ENCODE measurements around the gene TFAP2D.

Gene TFAP2D

DNA sequence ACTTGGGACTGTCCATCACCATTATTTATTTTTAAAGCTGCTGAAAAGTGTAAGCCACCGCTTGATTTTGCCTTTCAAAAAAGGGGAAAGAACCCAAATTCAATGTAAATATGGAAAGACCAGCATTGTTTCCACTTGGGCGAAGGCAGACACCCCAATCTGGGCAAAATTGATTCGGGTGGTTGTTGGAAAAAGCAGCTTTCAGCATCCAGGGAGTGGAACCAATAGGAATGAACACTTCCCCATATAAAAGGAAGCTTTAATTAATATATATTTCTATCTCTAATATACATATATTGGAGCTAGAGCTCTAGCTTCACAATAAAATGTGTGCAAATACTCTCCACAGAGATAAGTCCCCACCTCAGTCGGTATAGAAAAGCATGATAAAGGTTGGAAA lies at the start of gene TFAP2D:
TSS of gene TFAP2D (plus strand) at position 301 of the 400 bp plus-strand sequence. CDS start 530 bp downstream, outside the sequence.
- DNase-seq (ENCODE audit: low spot score), result no peak

DNA sequence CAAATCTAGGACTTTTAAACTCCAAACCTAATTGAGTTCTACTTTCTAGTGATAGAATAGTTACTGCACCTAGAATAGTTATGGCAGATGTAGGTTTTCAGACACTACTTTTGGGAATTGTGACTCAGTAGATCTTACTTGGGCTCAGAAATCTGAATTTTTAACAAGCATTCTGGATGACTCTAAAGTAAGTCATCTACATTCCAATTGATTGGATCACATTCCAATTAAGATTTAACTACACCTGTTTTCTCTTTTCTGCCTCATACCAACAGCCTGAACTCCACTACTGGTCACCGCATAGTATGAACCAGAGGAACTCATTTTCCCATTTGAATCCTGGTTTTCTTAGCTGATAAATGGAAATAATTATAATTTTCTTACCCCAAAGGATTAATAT lies 49.5 kb upstream of the TFAP2D start:
- DNase-seq (ENCODE audit: low spot score), result no peak

DNA sequence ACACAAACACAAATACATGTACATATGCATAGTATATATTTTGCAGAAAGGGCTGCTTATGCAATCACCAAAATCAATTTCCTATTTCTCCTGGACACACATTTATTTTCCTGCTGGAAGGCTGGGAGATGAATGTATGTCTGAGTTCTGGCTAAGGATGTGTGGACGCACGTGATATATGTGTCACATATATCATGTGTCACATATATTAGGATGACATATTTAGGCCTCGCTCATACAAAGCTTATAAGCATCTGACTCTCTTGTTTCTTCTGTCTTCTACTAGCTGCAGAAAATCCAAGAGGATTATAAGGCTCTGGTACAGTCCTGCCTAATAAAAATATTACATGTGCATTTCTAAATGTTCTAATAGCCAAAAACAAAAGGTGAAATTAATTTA lies 47.2 kb upstream of the TFAP2D start:
- no peak for DNase-seq (ENCODE audit: low spot score)

DNA sequence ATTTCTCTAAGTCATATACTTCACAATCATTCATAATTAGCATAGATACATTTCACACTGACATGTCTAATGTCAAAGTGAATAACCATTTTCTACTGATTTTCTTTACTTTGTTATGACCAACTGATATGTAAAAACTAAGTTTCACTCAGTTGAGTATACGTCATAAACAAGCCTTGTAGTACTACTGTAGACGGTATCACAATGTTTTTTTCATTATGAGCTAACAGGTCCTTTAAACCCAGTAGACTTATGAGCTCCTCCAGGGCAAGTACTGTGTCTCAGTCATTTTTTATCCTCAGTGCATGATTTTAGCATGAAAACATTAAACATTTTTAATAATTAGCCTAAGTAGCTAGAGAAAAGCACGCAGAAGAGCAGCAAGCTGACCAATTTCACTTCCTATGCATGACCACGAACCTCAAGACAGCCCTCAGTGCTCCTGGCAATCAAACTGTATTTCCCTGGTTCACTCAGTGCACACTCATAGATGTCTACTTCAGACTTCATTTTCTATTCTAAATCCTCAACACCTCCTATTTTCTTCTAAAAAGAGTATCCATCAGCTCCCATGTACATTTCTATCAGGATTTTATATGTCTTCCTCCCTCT lies 32.0 kb upstream of the TFAP2D start:
- no peak for DNase-seq (ENCODE audit: low spot score)

DNA sequence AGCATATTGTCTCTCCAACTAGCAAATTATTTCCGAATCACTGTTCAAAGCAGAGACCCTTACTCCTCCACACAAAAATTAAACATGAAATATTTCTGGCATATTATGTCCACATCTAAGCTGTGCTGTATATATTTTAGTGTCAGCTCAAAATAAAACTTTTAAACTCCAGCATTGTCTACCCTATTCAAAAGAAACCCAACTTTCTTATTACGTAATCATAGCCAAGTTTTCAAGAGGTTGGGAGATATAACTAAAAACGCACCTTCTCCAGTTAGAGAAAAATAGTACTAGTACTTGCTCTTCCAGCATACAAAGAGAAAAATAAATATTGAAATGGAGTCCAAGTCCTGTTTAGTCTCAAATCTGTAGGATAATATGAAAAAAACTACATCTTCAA lies 24.1 kb upstream of the TFAP2D start:
- DNase-seq (ENCODE audit: low spot score), result no peak

DNA sequence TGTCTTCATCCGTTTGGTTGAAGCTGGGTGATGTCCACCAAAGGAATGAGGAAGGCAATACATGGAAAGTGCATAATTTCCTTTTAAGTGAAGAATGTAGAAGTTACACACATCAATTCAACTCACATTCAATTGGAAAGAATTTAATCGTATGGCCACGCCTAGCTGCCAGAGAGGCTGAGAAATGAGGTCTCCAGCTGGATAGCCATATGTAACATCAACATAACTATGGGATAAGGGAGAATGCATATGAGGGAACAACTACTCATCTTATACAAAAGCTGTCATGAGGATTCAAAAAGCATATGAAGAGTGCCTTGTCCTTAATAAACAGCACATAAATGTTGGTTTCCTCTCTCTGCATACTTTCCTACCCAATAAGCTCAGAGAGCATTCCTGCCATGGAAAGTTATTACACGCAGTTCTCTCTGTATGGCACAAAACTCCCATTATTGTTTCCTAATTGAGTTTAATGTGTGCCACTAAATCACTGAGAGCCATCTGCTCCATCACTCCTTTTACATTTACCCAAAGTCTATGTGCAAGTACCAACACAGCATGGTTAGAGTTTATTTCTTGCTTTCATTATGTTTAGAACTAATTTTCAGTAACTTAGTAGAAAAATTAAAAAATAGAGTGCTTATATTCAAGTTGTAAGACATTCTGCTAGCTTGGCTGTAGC lies 21.4 kb upstream of the TFAP2D start:
- DNase-seq (ENCODE audit: low spot score), result no peak

DNA sequence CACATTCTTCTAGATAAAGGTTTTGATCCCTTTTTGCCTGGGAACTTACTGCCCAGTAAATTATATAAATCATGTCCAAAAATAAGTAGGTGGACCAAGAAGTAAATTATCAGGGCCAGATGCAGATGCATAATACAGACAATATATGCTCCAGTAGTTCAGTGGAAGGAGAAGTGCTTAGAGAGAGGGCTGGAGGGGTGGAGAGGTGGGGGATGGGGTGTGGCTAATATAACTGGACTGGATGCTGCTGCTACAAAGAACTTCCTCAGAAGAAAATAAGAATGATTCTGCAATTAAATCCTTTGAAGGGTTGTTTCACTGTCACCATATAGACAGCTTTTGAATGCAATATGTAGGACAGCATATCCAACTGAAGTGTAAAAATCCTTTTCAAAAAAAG lies 14.8 kb upstream of the TFAP2D start:
- no peak for DNase-seq (ENCODE audit: low spot score)

DNA sequence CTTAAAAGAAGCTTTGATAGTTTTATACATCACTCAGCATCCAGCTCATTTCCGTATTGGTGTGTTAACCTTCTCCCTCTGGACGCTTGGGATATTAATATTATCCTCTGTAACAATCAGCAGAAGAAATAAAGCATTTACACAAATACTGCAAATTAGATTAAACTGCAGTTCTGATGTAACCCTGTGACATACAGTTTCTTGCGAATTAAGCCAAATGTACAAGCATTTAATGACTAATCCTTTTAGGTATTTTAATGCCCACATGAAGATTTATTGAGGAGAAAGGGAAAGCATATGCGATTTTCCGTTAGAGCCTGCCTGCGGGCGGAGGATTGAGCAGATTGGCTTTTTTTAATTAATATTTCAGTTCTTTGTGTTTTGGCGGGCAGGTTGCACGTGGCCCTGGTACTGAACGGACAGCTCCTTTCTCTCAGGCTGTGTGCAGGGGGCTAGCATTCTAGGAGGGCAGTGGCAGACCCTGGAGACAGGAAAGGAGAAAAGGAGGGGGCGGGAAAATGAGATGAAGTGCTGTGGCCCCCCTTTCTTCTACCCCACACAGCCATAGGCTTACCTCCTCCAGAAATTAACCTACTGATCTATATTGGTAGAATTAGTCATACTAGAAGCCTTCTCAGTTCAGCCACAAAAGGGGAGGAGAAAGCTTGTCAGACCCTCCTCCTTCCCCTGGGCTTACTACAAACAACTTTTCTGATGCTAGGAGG lies 14.1 kb upstream of the TFAP2D start:
- DNase-seq (ENCODE audit: low spot score), result no peak

DNA sequence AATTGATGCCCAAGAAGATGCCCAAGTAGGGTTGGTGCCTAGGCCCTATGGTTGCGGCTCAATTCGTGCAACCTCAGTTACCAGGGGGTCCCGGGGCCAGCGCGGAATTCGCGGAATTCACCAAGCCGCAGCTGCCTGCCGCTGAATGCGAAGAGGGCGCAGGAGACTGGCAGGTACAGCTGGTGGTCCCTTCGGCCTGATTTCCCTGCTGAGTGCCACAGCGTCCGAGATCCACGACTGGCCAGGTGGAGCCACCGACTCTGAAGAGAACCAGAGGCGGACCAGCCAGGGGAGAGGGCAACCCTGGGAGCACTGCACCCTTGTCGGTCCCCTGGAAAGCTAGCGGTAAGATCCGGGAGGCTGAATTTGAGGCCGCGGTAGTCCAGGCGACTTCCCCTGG lies 6.8 kb upstream of the TFAP2D start:
- no peak for DNase-seq (ENCODE audit: low spot score)

DNA sequence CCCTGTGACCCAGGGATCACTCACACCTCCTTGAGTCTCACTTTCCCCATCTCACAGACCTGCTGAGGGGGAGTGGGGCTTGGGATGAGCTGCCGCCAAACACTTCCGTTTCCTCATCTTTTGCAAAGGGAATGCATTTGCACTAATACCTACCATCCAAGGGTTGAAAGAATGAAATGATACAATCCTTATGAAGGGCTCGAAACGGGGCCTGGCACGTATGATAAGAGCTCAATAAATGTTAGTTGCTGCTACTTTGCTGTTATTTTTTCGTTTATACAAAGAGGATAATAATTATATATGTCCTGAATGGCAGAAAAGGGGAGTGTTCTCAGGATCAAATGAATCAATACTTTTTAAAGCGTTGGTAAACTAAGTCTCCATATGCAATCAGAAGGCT lies 6.1 kb upstream of the TFAP2D start:
- no peak for DNase-seq (ENCODE audit: low spot score)

DNA sequence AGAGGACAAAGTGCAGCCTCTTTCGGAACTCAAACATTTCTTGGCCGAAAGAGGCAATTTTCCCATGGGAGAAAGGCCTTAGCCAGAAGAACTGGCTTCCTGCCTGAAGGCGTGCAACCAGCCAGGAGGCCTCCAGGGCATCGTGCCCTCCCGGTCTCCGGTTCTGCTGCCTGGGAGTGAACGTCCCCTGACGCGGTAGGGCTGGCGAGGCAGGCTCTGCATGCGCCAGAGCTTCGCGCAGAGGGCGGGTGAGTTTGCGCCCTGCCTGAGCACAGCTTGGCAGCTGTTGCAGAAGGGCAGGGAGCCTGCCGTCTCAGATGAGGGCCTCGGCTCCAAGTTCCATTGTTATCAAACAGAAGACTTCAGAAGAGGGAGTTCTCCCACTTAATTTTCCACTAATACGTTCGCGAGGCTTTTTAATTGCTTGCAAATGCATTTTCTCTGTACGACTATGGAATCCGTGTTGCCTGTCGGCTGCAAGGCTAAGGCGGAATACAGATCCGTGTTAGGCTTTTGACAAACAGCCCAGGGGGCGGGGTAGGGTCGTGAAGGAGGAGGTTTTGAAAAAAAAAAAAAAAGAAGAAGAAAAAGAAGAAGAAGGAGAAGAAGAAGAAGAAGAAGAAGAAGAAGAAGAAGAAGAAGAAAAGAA lies 5.5 kb upstream of the TFAP2D start:
- DNase-seq (ENCODE audit: low spot score), result no peak

DNA sequence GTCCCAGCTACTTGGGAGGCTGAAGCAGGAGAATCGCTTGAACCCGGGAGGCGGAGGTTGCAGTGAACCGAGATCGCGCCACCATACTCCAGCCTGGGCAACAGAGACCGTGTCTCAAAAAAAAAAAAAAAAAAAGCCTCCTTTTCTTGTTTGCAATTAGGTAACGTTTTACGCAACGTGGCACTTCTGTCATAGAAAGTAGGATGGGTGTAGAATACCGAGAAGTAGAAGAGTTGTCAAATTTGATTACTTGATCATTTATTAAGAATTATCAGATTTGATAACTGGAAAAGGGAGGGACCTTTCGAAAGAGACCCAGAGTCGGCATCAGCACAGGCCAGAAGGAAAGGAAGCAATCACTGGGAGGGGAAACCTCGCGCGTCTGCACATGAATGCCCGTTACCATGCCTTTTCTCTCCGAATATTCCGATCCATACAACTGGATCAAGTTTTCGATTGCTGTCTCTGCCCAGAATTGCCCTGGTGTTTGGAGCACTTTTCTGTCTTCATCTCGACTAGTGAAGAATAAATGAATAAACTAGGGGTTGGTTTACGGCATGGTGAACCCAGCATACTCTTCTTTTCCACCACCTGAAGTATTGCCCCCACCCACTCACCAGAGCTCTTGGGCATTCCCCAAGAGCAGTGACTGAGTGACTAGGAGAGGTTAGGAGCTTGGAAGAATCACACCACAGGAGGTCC lies 4.5 kb upstream of the TFAP2D start:
- DNase-seq (ENCODE audit: low spot score), result no peak

DNA sequence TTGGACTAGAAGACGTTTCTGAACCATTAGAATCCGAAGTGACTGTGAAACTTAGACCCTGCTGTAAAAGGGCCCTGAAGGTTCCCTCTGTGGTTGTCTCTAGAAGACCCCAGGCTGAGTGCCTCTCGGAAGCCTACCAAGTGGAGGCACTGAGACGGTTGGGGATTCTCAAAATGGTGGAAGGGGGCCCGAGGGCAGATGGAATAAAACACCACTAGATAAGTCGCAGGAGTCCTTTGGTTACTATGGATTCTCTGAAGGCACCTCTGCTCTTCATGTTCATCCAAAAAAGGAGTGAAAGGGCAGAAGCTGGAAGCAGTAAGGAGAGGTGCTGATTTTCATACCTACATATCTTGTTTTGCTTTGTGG lies 4.0 kb upstream of the TFAP2D start:
- no peak for DNase-seq (ENCODE audit: low spot score)

DNA sequence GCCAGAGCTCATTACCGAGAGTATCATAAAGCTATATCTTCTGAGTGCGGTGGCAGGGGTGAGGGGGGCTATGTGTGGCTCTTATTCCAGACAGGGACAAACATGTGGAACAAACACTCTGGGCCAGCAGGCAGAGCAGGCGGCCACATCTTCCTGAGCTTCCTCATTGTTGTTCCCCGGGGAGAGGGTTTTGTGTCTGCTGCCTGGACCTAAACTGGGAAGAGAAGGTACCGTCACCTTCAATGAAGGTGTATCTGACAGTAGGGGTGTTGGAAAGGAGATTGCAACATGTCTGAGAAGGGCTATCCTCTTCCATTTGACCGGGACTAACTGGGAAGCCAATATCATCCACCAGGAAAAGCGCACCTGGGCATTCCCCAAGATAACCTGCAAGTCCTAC lies 1.6 kb upstream of the TFAP2D start:
- no peak for DNase-seq (ENCODE audit: low spot score)

DNA sequence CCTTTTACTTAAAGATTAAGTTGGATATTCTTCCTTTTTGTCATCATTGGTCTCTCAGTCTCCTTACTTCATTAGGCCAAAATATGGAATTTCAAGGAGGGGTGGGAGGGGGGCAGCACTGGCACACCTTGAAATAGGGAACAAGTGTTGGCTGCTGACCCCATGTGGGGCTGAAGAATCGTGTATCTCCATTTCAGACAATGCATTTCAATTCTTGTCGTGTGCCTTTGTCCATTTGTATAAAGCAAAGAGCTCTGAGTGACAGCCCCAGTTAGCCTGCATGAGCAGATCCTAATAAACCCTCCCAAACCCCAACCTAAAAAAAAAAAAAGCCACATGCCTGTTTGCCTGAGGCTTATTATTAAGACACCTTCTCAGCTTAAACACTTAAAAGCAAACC lies 1.0 kb upstream of the TFAP2D start:
- no peak for DNase-seq (ENCODE audit: low spot score)

DNA sequence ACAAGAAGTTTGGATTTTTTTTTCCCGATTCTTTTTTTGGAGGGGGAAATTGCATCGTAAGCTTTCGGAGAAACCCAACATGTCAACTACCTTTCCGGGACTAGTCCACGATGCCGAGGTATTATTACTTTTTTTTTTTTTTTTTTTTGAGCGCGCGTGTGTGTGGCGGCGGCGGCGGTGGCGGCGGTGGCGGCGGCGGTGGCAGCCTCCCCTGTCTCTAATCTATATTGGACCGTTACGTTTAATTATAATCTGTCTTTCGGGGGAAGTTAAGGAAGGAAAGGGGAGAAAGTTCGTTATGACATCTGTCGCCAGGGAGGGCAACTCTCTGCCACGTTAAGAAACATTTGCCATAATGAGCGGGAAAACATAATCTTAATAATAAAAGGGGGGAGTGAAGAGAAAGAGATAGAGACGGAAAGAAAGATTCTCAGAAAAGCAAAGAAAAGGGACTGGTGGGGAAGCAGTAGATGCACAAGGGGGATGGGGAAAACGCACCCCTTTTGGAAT lies 706 bp downstream of the TFAP2D start:
- no peak for DNase-seq (ENCODE audit: low spot score)

DNA sequence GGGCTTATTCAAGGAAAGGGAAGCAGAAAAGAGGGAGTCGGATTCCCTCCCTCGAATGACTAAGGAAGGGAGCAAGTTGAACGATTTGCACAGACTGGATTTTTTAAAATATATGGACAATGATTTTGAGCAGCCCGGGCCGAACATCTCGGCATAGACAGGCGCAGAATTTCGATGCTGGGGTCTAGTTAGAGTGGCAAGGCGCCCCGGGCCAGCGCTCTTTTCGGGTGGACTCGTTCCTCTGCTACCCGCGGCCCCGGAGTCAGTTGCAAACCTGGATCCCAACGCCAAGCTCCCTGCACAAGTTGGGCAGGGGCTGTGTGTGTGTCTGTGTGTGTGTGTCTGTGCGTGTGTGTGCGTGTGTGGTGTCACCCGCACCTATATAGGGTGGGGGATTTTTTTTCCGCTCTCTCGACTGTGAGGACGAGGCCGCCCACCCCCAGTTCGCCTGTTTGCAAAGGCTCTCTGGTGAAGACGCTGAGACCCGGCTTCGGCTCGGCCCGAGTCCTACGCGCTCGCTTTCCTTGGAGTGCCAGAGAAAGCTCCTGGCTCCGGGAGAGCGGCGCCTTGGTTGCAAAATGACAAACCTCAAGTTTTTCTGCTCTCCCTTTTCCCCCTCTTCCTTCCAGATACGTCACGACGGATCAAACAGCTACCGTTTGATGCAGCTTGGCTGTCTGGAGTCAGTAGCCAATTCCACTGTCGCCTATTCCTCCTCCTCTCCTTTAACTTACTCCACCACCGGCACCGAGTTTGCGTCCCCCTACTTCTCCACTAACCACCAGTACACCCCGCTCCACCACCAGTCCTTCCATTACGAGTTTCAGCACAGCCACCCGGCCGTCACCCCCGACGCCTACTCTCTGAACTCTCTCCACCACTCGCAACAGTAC lies 1.4 kb downstream of the TFAP2D start:
- DNase-seq (ENCODE audit: low spot score), result no peak

DNA sequence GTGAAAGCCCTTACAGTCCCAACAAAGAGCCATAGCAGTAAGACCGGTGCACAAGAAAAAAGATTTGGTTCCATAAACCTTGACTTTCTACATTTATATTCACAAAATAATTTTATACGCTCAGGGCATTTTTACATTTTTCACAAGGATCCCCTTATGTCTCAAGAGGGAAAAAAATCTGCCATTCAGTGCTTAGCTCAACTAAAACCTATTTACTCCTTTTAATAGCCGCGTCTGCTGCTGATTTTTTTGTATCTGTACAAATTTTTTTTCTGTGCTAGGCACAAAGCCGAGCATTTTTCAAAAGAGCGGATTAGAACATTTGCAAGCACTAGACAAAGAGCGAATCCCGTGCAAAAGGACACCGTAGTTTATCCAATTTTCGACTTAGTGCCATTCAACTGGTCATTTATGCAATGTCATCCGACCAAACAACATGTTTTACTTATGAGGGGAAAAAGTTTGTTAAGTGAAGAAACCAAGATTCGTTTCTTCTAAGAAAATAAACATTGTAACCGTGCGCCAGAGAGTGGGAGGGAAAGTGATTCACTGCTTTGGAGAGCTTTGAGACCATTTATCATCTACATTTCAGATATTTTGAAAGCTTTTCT lies 3.7 kb downstream of the TFAP2D start:
- no peak for DNase-seq (ENCODE audit: low spot score)

DNA sequence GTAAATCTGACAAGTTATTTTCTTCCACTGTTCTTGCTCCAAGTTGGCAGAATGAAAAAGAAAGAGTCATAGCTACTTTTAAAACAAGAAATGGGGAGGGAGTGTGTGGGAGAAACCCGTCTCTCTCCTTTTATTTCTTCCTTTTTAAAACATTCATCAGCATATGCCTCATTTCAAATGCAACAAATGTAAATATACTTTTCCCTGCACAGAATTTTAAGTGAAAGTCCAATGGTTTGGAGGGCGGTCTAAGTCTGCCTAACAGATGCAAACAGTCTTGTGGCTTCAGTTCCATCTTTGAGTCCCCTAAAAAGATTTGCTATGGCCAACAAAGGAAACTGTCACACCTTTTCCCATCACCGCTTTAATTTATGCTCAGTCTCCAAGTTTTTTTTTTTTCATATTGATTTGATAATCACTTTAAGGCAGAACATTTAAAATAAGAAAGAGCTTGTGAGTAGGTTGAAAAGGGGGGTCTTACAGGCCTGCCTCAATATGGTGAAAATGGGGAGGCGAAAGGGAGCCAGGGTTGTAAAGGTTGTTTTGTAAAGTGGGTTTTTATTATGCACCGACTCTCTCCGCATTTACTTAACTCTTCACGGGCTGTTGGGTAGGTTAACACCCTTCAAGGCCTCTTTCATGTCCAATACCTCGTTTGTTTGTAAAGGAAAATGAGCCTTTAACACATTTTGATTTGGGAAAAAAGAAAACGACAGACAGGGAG lies 4.6 kb downstream of the TFAP2D start:
- DNase-seq (ENCODE audit: low spot score), result no peak

DNA sequence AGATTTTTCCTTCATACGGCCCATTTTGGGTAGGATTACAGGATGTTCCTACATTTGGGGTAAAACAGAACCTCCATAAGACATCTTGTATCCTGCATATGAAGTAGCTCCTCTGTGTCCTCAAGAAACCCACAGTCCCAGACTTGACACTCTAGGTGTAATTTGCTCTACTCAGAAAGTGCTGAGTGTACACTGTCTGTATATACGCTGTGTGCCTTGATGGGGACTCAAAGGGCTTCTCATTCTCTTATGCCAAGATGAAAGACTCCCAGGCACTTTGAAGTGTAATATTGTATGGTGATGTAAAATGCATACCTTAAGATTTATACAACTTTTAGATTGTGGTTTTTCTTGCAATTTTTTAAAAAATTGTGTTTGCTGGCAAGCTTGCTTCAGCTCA lies 5.2 kb downstream of the TFAP2D start:
- DNase-seq (ENCODE audit: low spot score), result no peak

Data from NAMALWA (cell line).